ENCODE data around the gene HIRA. TPM values are rescaled to one million over a fixed set of nuclear protein-coding genes. Genes with fewer than 3 reads are reported as not detected.
"Not testable (repeated sequence)": the region's sequence is repeated elsewhere in the genome, so short reads cannot be mapped to it uniquely, and the experiment has no call there.

Gene HIRA
- total and polyA plus RNA-seq, 8 donors, result 18.4 to 30.6 (median 25.2) TPM

- peak within 1 kb of the TSS; percentile 71 to 76 for H3K4me3 ChIP-seq
- intact Hi-C loops (cut with DNase I), result no loop called here
- peak within 1 kb of the TSS; percentile 83 to 92 for H3K27ac ChIP-seq
- DNase-seq (peak; percentile 86 to 95 (median 92)), ATAC-seq (peak; percentile 96)
- peaks cover 0 to 46% of the 10 kb centered on the region in 2 donors for H3K36me3 ChIP-seq
- H3K27me3 ChIP-seq, result no peaks in the 10 kb centered on the region
- H3K9me3 ChIP-seq, result no peaks in the 10 kb centered on the region
- TF ChIP-seq, protein P1, sequence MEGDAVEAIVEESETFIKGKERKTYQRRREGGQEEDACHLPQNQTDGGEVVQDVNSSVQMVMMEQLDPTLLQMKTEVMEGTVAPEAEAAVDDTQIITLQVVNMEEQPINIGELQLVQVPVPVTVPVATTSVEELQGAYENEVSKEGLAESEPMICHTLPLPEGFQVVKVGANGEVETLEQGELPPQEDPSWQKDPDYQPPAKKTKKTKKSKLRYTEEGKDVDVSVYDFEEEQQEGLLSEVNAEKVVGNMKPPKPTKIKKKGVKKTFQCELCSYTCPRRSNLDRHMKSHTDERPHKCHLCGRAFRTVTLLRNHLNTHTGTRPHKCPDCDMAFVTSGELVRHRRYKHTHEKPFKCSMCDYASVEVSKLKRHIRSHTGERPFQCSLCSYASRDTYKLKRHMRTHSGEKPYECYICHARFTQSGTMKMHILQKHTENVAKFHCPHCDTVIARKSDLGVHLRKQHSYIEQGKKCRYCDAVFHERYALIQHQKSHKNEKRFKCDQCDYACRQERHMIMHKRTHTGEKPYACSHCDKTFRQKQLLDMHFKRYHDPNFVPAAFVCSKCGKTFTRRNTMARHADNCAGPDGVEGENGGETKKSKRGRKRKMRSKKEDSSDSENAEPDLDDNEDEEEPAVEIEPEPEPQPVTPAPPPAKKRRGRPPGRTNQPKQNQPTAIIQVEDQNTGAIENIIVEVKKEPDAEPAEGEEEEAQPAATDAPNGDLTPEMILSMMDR (IDR thresholded peaks at IDR 0.05), result no peak
- peaks cover 7 to 35% of the 10 kb centered on the region in 2 donors for H3K4me1 ChIP-seq
These were observed 16.0 kb upstream of the HIRA start, which contains the start of gene C22orf39 for GRCh38 chr22:19447330-19448075. Gene C22orf39, minus strand, starts transcription at chr22:19447711. Its CDS starts 23 bp downstream, at chr22:19447688.

DNA sequence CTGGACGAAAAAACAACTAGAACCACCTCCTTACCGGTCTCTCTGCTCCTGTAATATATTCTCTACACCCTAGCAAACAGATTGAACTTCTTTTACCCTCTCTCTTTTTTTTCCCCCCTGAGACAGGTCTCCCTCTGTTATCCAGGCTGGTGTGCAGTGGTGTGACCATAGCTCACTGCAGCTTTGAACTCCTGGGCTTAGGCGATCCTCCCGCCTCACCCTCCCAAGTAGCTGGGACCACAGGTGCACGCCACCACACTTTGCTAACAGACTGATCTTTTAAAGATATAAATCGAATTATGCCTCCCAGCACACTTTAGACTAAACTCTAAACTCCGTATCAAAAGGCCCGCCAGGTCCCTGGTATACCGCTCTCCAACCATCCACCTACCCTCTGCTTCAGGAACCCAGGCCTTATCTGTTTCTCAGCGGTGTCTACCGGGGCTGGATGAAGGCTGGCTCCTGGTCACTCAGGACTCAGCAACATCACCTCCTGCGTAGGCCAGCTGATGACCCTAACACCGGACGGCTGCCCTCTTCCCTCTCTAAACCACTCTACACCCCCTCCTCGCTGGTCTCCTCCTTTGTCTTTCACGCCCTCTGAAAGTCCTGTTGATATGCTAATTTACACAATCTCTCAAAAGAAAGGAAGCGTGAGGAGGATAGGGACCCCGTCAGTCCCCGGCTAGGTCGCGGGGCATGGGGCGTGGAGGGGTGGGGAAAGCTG is 15.2 kb upstream of the HIRA start:
- peak overlapping the region; percentile 71 to 76 for H3K4me3 ChIP-seq
- DNase-seq (no peak), ATAC-seq (peak; percentile 22)
- peak overlapping the region; percentile 83 to 92 for H3K27ac ChIP-seq
- TF ChIP-seq, protein P1 (IDR thresholded peaks at IDR 0.05), result no peak
- H3K4me1 ChIP-seq, result peaks cover 7 to 35% of the 10 kb centered on the region in 2 donors
- H3K9me3 ChIP-seq, result no peaks in the 10 kb centered on the region
- intact Hi-C loops (cut with DNase I), result no loop called here
- H3K27me3 ChIP-seq, result no peaks in the 10 kb centered on the region
- peaks cover 0 to 46% of the 10 kb centered on the region in 2 donors for H3K36me3 ChIP-seq

GRCh38 chr22:19445279-19445982 is 13.9 kb upstream of the HIRA start:
- DNase-seq, ATAC-seq: not testable (repeated sequence)

DNA sequence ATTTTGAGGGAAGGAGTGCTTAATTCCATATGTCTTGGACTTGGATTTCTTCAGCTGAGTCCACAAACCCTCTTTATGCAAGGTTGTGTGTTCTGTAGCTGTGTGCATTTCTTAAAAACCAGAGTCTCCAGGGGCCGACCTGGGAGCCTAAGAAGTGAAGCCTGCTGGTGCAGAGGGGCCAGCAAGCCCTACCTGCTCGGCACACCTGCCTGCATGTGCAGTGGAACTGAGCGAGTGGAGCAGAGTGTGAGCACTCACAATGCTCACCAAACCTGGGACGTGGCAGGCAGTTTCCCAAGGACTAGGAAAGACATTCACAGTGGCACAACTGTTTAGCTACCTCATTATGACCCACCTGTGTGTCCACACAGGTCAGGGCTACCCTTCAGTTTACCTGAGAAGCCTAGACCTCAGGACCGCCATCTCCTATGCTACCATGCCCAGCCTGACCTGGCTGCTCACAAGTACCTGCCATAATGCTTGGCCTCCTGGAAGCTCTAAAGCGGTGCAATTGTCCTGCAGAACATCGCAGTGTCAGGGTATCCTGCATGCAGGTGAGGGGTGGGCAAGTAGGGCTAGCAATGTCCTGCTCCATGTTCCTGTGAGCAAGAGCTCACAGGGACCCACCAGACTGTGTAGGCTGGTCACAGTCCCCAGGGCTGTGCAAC is 12.1 kb upstream of the HIRA start:
- H3K9me3 ChIP-seq, result no peaks in the 10 kb centered on the region
- H3K27me3 ChIP-seq, result no peaks in the 10 kb centered on the region
- no peak overlapping the region for H3K27ac ChIP-seq
- no peak for DNase-seq
- TF ChIP-seq, protein P1 (IDR thresholded peaks at IDR 0.05), result no peak
- intact Hi-C loops (cut with DNase I), result no loop called here
- peaks cover 7 to 34% of the 10 kb centered on the region in 2 donors for H3K4me1 ChIP-seq
- peaks cover 0 to 41% of the 10 kb centered on the region in 2 donors for H3K36me3 ChIP-seq
- ATAC-seq, result no peak
- H3K4me3 ChIP-seq, result no peak overlapping the region

More at GRCh38 chr22:19445279-19445982, 13.9 kb upstream of the HIRA start:
- H3K9me3 ChIP-seq; H3K27me3 ChIP-seq; H3K27ac ChIP-seq; intact Hi-C loops (cut with DNase I); H3K4me3 ChIP-seq: not testable (repeated sequence)
- peaks cover 7 to 35% of the 10 kb centered on the region in 2 donors for H3K4me1 ChIP-seq
- peaks cover 0 to 40% of the 10 kb centered on the region in 2 donors for H3K36me3 ChIP-seq

GRCh38 chr22:19442166-19442565 is 10.6 kb upstream of the HIRA start:
- Histone ChIP-seq H3K27ac (no peak overlapping the region), H3K27me3 (no peaks in the 10 kb centered on the region), H3K9me3 (no peaks in the 10 kb centered on the region), H3K36me3 (peaks cover 0 to 43% of the 10 kb centered on the region in 2 donors), H3K4me3 (no peak overlapping the region), H3K4me1 (peaks cover 7 to 24% of the 10 kb centered on the region in 2 donors)
- ATAC-seq (no peak), DNase-seq (no peak)
- intact Hi-C loops (cut with DNase I), result no loop called here
- TF ChIP-seq, protein P1 (IDR thresholded peaks at IDR 0.05), result no peak

Data from left lung (tissue), 10 donors.